GM23338 (cell line): Measurements from ENCODE around the gene KDR. TPM values are rescaled to one million over a fixed set of nuclear protein-coding genes. Genes with fewer than 3 reads are reported as not detected.

Source experiments
- ATAC-seq: fragments of 200-7000 bp; cut with Tn5 transposase; 3 replicates; pipeline ENCODE4 v1.9.1; 2020
- DNase-seq: peaks from one replicate; pipeline ENCODE4 v3.0.0-alpha.2; 2015; ENCODE audit warnings: low spot score
- H2AFZ ChIP-seq: fragments of 200-600 bp; sonication (generic); 2 replicates; pipeline ENCODE4 v1.8.0; 2016; ENCODE audit warnings: antibody characterized with exemption, mild to moderate bottlenecking, moderate library complexity
- H3F3A ChIP-seq: fragments of 200-600 bp; sonication (generic); replicated peaks from 2 replicates; pipeline ENCODE4 v1.8.0; 2017; ENCODE audit warnings: antibody characterized with exemption, mixed run types, low read depth
- H3K27ac ChIP-seq: fragments of 200-600 bp; sonication (generic); 2 replicates; pipeline ENCODE4 v1.6.1; 2016; ENCODE audit warnings: low read depth
- H3K27me3 ChIP-seq: fragments of 200-600 bp; sonication (generic); 2 replicates; pipeline ENCODE4 v1.8.0; 2016; ENCODE audit warnings: mild to moderate bottlenecking, mixed run types, moderate library complexity; ENCODE audit not compliant: insufficient read depth
- H3K36me3 ChIP-seq: fragments of 200-600 bp; sonication (generic); 2 replicates; pipeline ENCODE4 v1.8.0; 2016; ENCODE audit warnings: mild to moderate bottlenecking; ENCODE audit not compliant: insufficient read depth
- H3K4me1 ChIP-seq: fragments of 200-600 bp; sonication (generic); 2 replicates; pipeline ENCODE4 v1.8.0; 2016; ENCODE audit warnings: mild to moderate bottlenecking, moderate library complexity; ENCODE audit not compliant: insufficient read depth
- H3K4me2 ChIP-seq: fragments of 200-600 bp; sonication (generic); 2 replicates; pipeline ENCODE4 v1.7.1; 2017; ENCODE audit warnings: mixed run types
- H3K4me3 ChIP-seq: fragments of 200-600 bp; sonication (generic); 2 replicates; pipeline ENCODE4 v1.6.1; 2016; ENCODE audit warnings: mixed run types
- H3K79me2 ChIP-seq: fragments of 200-600 bp; sonication (generic); replicated peaks from 2 replicates; pipeline ENCODE4 v1.8.0; 2017; ENCODE audit warnings: mild to moderate bottlenecking; ENCODE audit not compliant: insufficient read depth
- H3K9me2 ChIP-seq: fragments of 200-600 bp; sonication (generic); 2 replicates; pipeline ENCODE4 v1.8.0; 2017; ENCODE audit not compliant: insufficient read depth
- H4K20me1 ChIP-seq: fragments of 200-600 bp; sonication (generic); replicated peaks from 2 replicates; pipeline ENCODE4 v1.8.0; 2017; ENCODE audit warnings: mild to moderate bottlenecking; ENCODE audit not compliant: insufficient read depth
- H3K27ac Mint-ChIP-seq: 2 replicates; pipeline ENCODE4 v1.8.0; 2020; ENCODE audit warnings: inconsistent platforms, mild to moderate bottlenecking, moderate library complexity, mixed read lengths
- H3K27me3 Mint-ChIP-seq: 3 replicates; pipeline ENCODE4 v1.8.0; 2022; ENCODE audit warnings: low read depth, mild to moderate bottlenecking, moderate library complexity, mixed read lengths, inconsistent platforms; ENCODE audit not compliant: insufficient read depth, poor library complexity
- H3K36me3 Mint-ChIP-seq: 3 replicates; pipeline ENCODE4 v1.8.0; 2021; ENCODE audit warnings: low read depth, mild to moderate bottlenecking, inconsistent platforms, moderate library complexity, mixed read lengths
- H3K4me1 Mint-ChIP-seq: 3 replicates; pipeline ENCODE4 v1.8.0; 2020; ENCODE audit warnings: mild to moderate bottlenecking, inconsistent platforms, mixed read lengths
- H3K4me3 Mint-ChIP-seq: 3 replicates; pipeline ENCODE4 v1.8.0; 2021; ENCODE audit warnings: moderate library complexity, mild to moderate bottlenecking, inconsistent platforms, mixed read lengths
- H3K9me3 Mint-ChIP-seq: 3 replicates; pipeline ENCODE4 v1.8.0; 2020; ENCODE audit warnings: moderate library complexity, mild to moderate bottlenecking, inconsistent platforms, mixed read lengths
- NANOG ChIP-seq: IDR thresholded peaks from 2 replicates; pipeline ENCODE4 v1.6.1; 2016; ENCODE audit warnings: antibody characterized with exemption, borderline replicate concordance
- POLR2AphosphoS5 ChIP-seq: IDR thresholded peaks from 2 replicates; pipeline ENCODE4 v1.6.1; 2016; ENCODE audit warnings: antibody characterized with exemption, low read depth
- STAT1 ChIP-seq: IDR thresholded peaks from one replicate; pipeline ENCODE4 v1.6.1; 2016; ENCODE audit warnings: antibody characterized with exemption; ENCODE audit not compliant: unreplicated experiment
- polyA plus RNA-seq: library from polyadenylated mRNA; unstranded; fragments of >200 nt; fragmentation: Nextera tagmentation; extraction: Ambion mirVana; gene quantifications from 2 replicates; pipeline ENCODE4 v1.2.1, GENCODE V29; 2016
- total RNA-seq: library from RNA; depleted of rRNA; stranded (reverse); fragments of >200 nt; shearing (Covaris generic); gene quantifications from 2 replicates; pipeline ENCODE4 v1.2.3, GENCODE V29; 2014
- TF ChIP-seq, protein P1 (sequence below): fragments of 250-450 bp; sonication (Bioruptor Pico); IDR thresholded peaks from 2 replicates; pipeline ENCODE4 v1.5.0; 2020; ENCODE audit warnings: mild to moderate bottlenecking, moderate library complexity

The KDR gene
- total and polyA plus RNA-seq, 2 experiments from 2014 or later: 27.9 to 109 TPM

DNA sequence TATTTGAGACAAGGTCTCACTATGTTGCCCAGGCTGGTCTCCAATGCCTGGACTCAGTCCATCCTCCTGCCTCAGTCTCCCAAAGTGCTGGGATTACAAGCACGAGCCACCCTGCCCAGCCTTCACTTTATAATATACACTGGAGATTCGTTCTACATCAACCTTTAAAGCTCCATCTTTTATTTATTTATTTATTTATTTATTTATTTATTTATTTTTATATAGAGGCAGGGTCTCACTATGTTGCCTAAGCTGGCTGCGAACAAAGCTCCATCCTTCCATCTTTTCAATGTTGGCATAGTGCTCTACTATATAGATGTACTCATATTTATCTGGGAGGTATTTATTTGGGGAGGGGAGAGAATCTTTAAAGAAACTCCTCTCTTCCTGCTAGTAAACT lies 1.7 kb upstream of the KDR start (continued):
- TF ChIP-seq, protein P1, sequence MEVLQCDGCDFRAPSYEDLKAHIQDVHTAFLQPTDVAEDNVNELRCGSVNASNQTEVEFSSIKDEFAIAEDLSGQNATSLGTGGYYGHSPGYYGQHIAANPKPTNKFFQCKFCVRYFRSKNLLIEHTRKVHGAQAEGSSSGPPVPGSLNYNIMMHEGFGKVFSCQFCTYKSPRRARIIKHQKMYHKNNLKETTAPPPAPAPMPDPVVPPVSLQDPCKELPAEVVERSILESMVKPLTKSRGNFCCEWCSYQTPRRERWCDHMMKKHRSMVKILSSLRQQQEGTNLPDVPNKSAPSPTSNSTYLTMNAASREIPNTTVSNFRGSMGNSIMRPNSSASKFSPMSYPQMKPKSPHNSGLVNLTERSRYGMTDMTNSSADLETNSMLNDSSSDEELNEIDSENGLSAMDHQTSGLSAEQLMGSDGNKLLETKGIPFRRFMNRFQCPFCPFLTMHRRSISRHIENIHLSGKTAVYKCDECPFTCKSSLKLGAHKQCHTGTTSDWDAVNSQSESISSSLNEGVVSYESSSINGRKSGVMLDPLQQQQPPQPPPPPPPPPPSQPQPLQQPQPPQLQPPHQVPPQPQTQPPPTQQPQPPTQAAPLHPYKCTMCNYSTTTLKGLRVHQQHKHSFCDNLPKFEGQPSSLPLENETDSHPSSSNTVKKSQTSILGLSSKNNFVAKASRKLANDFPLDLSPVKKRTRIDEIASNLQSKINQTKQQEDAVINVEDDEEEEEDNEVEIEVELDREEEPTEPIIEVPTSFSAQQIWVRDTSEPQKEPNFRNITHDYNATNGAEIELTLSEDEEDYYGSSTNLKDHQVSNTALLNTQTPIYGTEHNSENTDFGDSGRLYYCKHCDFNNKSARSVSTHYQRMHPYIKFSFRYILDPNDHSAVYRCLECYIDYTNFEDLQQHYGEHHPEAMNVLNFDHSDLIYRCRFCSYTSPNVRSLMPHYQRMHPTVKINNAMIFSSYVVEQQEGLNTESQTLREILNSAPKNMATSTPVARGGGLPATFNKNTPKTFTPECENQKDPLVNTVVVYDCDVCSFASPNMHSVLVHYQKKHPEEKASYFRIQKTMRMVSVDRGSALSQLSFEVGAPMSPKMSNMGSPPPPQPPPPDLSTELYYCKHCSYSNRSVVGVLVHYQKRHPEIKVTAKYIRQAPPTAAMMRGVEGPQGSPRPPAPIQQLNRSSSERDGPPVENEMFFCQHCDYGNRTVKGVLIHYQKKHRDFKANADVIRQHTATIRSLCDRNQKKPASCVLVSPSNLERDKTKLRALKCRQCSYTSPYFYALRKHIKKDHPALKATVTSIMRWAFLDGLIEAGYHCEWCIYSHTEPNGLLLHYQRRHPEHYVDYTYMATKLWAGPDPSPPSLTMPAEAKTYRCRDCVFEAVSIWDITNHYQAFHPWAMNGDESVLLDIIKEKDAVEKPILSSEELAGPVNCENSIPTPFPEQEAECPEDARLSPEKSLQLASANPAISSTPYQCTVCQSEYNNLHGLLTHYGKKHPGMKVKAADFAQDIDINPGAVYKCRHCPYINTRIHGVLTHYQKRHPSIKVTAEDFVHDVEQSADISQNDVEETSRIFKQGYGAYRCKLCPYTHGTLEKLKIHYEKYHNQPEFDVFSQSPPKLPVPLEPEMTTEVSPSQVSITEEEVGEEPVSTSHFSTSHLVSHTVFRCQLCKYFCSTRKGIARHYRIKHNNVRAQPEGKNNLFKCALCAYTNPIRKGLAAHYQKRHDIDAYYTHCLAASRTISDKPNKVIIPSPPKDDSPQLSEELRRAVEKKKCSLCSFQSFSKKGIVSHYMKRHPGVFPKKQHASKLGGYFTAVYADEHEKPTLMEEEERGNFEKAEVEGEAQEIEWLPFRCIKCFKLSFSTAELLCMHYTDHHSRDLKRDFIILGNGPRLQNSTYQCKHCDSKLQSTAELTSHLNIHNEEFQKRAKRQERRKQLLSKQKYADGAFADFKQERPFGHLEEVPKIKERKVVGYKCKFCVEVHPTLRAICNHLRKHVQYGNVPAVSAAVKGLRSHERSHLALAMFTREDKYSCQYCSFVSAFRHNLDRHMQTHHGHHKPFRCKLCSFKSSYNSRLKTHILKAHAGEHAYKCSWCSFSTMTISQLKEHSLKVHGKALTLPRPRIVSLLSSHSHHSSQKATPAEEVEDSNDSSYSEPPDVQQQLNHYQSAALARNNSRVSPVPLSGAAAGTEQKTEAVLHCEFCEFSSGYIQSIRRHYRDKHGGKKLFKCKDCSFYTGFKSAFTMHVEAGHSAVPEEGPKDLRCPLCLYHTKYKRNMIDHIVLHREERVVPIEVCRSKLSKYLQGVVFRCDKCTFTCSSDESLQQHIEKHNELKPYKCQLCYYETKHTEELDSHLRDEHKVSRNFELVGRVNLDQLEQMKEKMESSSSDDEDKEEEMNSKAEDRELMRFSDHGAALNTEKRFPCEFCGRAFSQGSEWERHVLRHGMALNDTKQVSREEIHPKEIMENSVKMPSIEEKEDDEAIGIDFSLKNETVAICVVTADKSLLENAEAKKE (CRISPR knock-in tag): no peak
- no peak for TF ChIP-seq STAT1
- TF ChIP-seq NANOG: no peak

DNA sequence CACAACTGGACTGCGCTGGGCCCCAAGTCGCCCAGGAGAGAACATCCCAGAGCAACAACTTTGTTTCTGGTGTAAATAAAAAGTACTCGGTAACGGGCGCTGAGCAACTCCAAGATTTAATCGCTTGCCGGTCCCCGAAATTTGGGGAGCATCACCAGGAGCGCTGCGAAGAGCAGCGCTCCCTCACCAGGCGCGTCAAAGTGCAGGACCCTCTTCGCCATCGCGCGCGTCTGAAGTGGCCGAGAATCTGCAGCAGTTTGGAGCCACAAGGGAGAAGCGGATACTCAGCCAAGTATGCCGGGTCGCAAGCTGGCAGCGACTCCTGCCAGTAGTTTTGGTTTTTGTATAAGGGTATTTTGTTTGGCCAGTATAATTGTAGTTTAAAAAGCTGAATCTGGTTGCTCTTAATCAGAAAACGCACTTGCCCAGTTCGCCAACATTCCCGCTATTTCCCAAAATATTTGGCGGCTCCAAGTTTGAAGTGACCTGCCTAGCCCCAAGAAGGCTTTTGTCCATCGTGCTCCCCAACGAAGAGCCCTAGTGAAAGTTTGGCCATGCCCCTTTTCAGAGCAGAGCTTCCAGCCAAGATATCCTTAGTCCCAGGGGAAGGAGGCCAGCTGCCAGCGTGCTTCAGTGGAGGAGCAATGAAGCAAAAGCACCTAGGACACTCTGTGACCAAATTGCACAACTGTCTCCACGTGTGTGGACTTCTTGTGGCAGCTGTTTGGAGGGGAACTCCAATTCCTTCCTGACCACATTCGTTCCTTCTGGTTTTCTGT lies 557 bp upstream of the KDR start:
- Mint-ChIP-seq H3K4me3 (peak overlapping the region; percentile 87), H3K27ac (0 out of 2 replicates have a peak overlapping the region, but pooled peaks have one; percentile 61), H3K27me3 (peaks cover 11% of the 10 kb centered on the region), H3K4me1 (peaks cover 28% of the 10 kb centered on the region), H3K36me3 (peaks cover 19% of the 10 kb centered on the region), H3K9me3 (peaks cover 14% of the 10 kb centered on the region; the same call in 2 of the 3 replicates)
- DNase-seq (peak; percentile 34), ATAC-seq (peak; percentile 56)
- Histone ChIP-seq H3K27me3 (peaks cover 12% of the 10 kb centered on the region), H3K9me2 (no peaks in the 10 kb centered on the region), H3K4me3 (peak overlapping the region; percentile 95), H3F3A (no peaks in the 10 kb centered on the region), H3K4me2 (peak overlapping the region; percentile 93), H4K20me1 (peaks cover 34% of the 10 kb centered on the region), H3K36me3 (peaks cover 3% of the 10 kb centered on the region; the same call in 1 of the 2 replicates), H3K79me2 (peaks cover 43% of the 10 kb centered on the region), H3K4me1 (peaks cover 27% of the 10 kb centered on the region), H3K27ac (no peak overlapping the region), H2AFZ (peak overlapping the region; percentile 64)
- TF ChIP-seq POLR2AphosphoS5 (peak; percentile 58), STAT1 (no peak)
